ENCODE measurements around the gene ZBTB7C. TPM values are rescaled to one million over a fixed set of nuclear protein-coding genes. Genes with fewer than 3 reads are reported as not detected.

The ZBTB7C gene
- total RNA-seq, 6 experiments from 2014 or later = not detected

DNA sequence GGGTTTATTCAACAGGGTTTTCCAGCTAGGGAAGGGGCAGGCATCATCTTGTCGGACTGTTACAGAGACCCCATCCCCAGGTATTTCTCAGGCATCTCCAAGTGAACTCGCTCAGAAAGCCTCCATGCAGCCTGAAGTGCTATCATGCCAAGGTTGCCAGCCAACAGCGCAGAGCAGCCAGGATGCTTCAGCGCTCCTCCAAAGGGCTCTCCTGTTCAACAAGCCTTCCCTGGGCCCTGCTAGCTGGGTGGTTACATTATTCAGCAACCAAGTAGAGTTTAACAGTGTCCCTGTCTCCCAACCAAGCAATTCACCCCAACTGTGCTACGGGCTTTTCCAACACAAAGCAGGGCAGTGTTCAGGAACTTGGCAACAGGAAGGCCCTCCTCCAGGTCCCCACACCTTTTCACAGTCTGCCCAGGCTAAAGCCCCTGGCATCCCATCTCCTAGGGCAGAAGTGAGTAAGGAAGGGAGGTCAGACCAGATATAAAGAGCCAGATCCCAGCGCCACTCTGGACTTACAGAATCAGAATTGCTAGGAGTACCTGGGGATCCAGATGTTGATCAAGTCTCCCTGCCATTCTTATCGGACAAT is 52.9 kb downstream of the ZBTB7C start:
- peaks cover 45% of the 10 kb centered on the region for H3K27me3 Mint-ChIP-seq (ENCODE audit: insufficient read depth)
- H3K4me1 Mint-ChIP-seq (ENCODE audit: low read depth) = no peaks in the 10 kb centered on the region
- H3K4me3 Mint-ChIP-seq = no peak overlapping the region
- DNase-seq = no peak
- H3K27ac Mint-ChIP-seq = no peak overlapping the region
- H3K9me3 Mint-ChIP-seq = no peaks in the 10 kb centered on the region
- no peaks in the 10 kb centered on the region for H3K36me3 Mint-ChIP-seq (ENCODE audit: low read depth)
- TF ChIP-seq, protein P1, sequence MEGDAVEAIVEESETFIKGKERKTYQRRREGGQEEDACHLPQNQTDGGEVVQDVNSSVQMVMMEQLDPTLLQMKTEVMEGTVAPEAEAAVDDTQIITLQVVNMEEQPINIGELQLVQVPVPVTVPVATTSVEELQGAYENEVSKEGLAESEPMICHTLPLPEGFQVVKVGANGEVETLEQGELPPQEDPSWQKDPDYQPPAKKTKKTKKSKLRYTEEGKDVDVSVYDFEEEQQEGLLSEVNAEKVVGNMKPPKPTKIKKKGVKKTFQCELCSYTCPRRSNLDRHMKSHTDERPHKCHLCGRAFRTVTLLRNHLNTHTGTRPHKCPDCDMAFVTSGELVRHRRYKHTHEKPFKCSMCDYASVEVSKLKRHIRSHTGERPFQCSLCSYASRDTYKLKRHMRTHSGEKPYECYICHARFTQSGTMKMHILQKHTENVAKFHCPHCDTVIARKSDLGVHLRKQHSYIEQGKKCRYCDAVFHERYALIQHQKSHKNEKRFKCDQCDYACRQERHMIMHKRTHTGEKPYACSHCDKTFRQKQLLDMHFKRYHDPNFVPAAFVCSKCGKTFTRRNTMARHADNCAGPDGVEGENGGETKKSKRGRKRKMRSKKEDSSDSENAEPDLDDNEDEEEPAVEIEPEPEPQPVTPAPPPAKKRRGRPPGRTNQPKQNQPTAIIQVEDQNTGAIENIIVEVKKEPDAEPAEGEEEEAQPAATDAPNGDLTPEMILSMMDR (IDR thresholded peaks at IDR 0.05) = no peak

GRCh38 chr18:48355276-48356115 is 53.7 kb downstream of the ZBTB7C start:
- H3K4me1 Mint-ChIP-seq (ENCODE audit: low read depth) = no peaks in the 10 kb centered on the region
- TF ChIP-seq, protein P1 (IDR thresholded peaks at IDR 0.05) = no peak
- H3K36me3 Mint-ChIP-seq (ENCODE audit: low read depth) = no peaks in the 10 kb centered on the region
- H3K4me3 Mint-ChIP-seq = no peak overlapping the region
- no peaks in the 10 kb centered on the region for H3K9me3 Mint-ChIP-seq
- H3K27ac Mint-ChIP-seq = no peak overlapping the region
- no peak for DNase-seq
- H3K27me3 Mint-ChIP-seq (ENCODE audit: insufficient read depth) = peaks cover 44% of the 10 kb centered on the region

DNA sequence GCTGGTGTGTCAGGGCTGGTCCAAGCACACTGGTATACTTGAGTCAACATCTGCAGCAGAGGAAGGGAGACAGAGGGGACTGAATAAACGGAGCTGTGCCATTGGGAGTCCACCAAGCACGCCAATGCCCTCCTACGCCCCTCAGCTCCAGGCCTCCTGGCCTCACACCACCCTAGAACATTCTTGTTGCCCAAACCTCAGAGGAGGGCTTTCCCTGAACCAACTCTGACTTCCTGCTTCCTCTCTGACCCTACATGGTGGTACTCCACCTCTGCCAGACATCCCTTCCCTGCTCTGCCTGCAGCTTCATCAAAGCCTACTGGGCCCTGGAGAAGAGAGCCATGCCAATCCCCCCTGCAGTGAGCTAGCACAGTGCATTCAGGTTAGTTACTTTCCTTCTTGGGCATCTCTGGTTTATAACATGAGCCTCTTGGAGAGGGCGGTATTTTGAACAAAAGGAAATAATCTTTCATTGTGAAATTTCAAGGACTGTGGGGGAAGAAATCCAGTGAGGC is 54.4 kb downstream of the ZBTB7C start:
- TF ChIP-seq, protein P1 (IDR thresholded peaks at IDR 0.05) = no peak
- H3K27me3 Mint-ChIP-seq (ENCODE audit: insufficient read depth) = peaks cover 42% of the 10 kb centered on the region
- no peak overlapping the region for H3K27ac Mint-ChIP-seq

GRCh38 chr18:48352051-48352755 is 57.0 kb downstream of the ZBTB7C start:
- Mint-ChIP-seq H3K27ac (no peak overlapping the region), H3K36me3 (ENCODE audit: low read depth) (no peaks in the 10 kb centered on the region), H3K4me1 (ENCODE audit: low read depth) (no peaks in the 10 kb centered on the region), H3K4me3 (no peak overlapping the region), H3K27me3 (ENCODE audit: insufficient read depth) (peaks cover 41% of the 10 kb centered on the region), H3K9me3 (no peaks in the 10 kb centered on the region)
- no peak for DNase-seq
- TF ChIP-seq, protein P1 (IDR thresholded peaks at IDR 0.05) = no peak

More for the DNA sequence above, 54.4 kb downstream of the ZBTB7C start:
- Mint-ChIP-seq H3K4me3 (no peak overlapping the region), H3K4me1 (ENCODE audit: low read depth) (no peaks in the 10 kb centered on the region), H3K36me3 (ENCODE audit: low read depth) (no peaks in the 10 kb centered on the region), H3K9me3 (no peaks in the 10 kb centered on the region)
- no peak for DNase-seq

DNA sequence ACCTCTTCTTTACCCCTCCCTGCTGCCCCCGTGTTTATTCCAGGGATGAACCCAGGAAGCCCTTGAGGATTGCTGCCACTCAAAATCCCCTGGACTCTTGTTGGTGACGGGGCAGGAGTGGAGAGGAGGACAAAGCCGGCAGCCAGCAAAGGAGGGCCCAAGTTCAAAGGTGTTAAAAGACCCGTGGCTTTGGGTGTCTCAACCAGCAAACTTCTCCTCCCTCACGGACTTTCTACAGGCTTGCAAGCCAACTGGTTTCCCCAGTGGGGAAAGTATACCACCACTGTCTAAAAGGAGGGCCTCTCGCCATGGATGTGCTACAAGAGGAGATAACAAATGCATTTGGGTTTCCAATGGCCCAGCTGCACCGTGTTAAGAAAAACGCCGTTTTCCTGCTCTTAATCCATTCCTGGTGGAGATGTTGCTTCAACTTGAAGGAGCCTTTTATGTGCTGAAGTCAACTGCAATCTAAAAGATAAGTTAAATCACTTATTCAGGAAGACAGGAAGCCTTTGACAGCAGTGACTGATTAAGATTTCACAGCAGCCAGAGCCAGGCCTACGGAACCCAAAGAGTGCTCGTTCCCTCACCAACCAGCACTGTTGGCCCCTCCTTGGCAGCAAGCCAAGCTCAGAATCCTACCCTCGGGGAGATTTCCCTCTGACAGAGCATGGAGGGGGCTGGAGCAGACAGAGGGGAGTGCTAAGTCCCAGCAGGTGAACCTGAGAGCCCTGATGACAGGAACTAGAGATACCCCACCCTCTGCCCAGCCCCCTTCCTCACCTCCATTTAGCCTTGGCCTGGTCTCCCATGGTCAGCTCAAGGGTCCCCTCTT is 57.8 kb downstream of the ZBTB7C start:
- Mint-ChIP-seq H3K9me3 (no peaks in the 10 kb centered on the region), H3K27me3 (ENCODE audit: insufficient read depth) (peaks cover 38% of the 10 kb centered on the region), H3K27ac (no peak overlapping the region), H3K36me3 (ENCODE audit: low read depth) (no peaks in the 10 kb centered on the region), H3K4me1 (ENCODE audit: low read depth) (no peaks in the 10 kb centered on the region), H3K4me3 (no peak overlapping the region)
- no peak for DNase-seq
- TF ChIP-seq, protein P1 (IDR thresholded peaks at IDR 0.05) = no peak

All from HFFc6 (cell line).